Psoas muscle (tissue), 8 donors: Measurements from ENCODE around the gene BGN. TPM values are rescaled to one million over a fixed set of nuclear protein-coding genes. Genes with fewer than 3 reads are reported as not detected.
A peak's percentile ranks its signal among the peaks of the same experiment; 100 is the strongest.

Experiments used
- ATAC-seq, 4 donors: fragments of 200-7000 bp; cut with Tn5 transposase; one replicate each; pipeline ENCODE4 v1.9.1; 2020; ENCODE audit warnings: moderate library complexity in 3 of 4, mild to moderate bottlenecking in 2 of 4
- DNase-seq, 2 donors: peaks; one replicate each; pipeline ENCODE4 v3.0.0-alpha.2; 2020
- H3K27ac ChIP-seq: fragments of 200-600 bp; one replicate; pipeline ENCODE4 v1.8.0; 2022
- H3K27me3 ChIP-seq, 3 donors: fragments of 200-600 bp in 1 of 3; one replicate each; pipeline versions ENCODE4 v1.6.1 to v1.8.0; 2013 to 2022; ENCODE audit warnings: low read length in 2 of 3, mild to moderate bottlenecking in 2 of 3, moderate library complexity in 1 of 3; ENCODE audit not compliant: insufficient read depth in 3 of 3
- H3K36me3 ChIP-seq, 2 donors: fragments of 200-600 bp in 1 of 2; one replicate each; pipeline versions ENCODE4 v1.6.1 to v1.8.0; 2013 to 2022; ENCODE audit warnings: low read depth in 1 of 2, mild to moderate bottlenecking in 1 of 2, moderate library complexity in 1 of 2; ENCODE audit not compliant: insufficient read depth in 1 of 2
- H3K4me1 ChIP-seq: fragments of 200-600 bp; one replicate; pipeline ENCODE4 v1.8.0; 2022
- H3K4me3 ChIP-seq: fragments of 200-600 bp; one replicate; pipeline ENCODE4 v1.8.0; 2022; ENCODE audit warnings: mild to moderate bottlenecking
- H3K9me3 ChIP-seq: fragments of 200-600 bp; one replicate; pipeline ENCODE4 v1.8.0; 2022
- CTCF ChIP-seq: fragments of 200-600 bp; IDR thresholded peaks from one replicate; pipeline ENCODE4 v1.8.0; 2022; ENCODE audit warnings: antibody characterized with exemption
- WGBS, 3 donors: extraction: QIAGEN DNeasy Blood & Tissue Kit; methylation state at CpG; one replicate each; pipeline versions ENCODE4 v1.1.6 to v1.1.7; 2013; 5-methylcytosine and 5-hydroxymethylcytosine counted together
- intact Hi-C, 2 donors: fragments of 100-400 bp; cut with DNase I; formaldehyde crosslinking; loops; one replicate each; pipeline versions ENCODE4 v1.11.0 to v1.14.2; 2022
- long read RNA-seq, 2 donors: library from polyadenylated mRNA; unstranded; transcript quantifications; one replicate each; pipeline ENCODE4 v2.0.0, GENCODE V29; 2021
- polyA plus RNA-seq, 3 donors: library from polyadenylated mRNA; stranded (reverse); fragments of 200-250 nt; gene quantifications; one replicate each; pipeline ENCODE4 v1.2.3, GENCODE V29; 2013
- total RNA-seq, 4 donors: library from RNA; stranded (reverse); fragmentation: NEBNext Ultra II Directional in 2 of 4; extraction: Animal tissue kit (Norgen Biotek cat#: 25700) in 2 of 4; gene quantifications; one replicate each; pipeline versions ENCODE4 v1.2.1 to v1.2.4, GENCODE V29; 2021 to 2023
- donor health status: healthy with polysubstance abuse.
- donor health status: DM: no; HTN: no; CAD: no; lungs with moderate emphysema.
- donor health status: Bipolar disorder and iron deficiency.
- donor health status: healthy.
- donor health status: DM: yes; HTN: yes; CAD: no.
- donor health status: DM: no; HTN: no; CAD: no.
- donor health status: DM: no; HTN: no; CAD: no.
- donor health status: DM: yes; HTN: yes; CAD: no.

Gene BGN
- total RNA-seq = 10 to 100 TPM; 12.6 to 62.4 (median 23.6) TPM
- 1 to 10 TPM; 6.7 to 9.9 (median 8.4) TPM for polyA plus RNA-seq
- long read RNA-seq, donor 1, transcript BGN-201 (8 exons, 2,402 nt) = major isoform, 9 of 13 reads
- long read RNA-seq, donor 1, partial matches to known transcripts = 2 of 13 reads
- long read RNA-seq, donor 1, other reads (novel, unspliced or antisense) = 2 of 13 reads
- long read RNA-seq, donor 2, transcript BGN-201 (8 exons, 2,402 nt) = major isoform, 6 of 12 reads
- long read RNA-seq, donor 2, partial matches to known transcripts = 3 of 12 reads
- long read RNA-seq, donor 2, other reads (novel, unspliced or antisense) = 3 of 12 reads

- Histone ChIP-seq H3K36me3 (no peaks in the 10 kb centered on the region), H3K4me1 (no peaks in the 10 kb centered on the region), H3K9me3 (no peaks in the 10 kb centered on the region), H3K27ac (no peak within 1 kb of the TSS), H3K27me3 (peaks cover 0 to 11% (median 0%) of the 10 kb centered on the region in 3 donors), H3K4me3 (peak within 1 kb of the TSS; percentile 48)
- TF ChIP-seq CTCF = peak; percentile 16
- ATAC-seq (peak; percentile 32 to 66 (median 49)), DNase-seq (peak in 1 of 2 donors; percentile 42)
- intact Hi-C loops = no loop called here
- 16 to 37% (median 16%) methylated on average over 7 to 33 of the region's 41 CpGs for WGBS, 3 donors
Observed at GRCh38 chrX:153494541-153495361, at the start of gene BGN. TSS of gene BGN (plus strand) at chrX:153494980. CDS start at chrX:153504632, 9,652 bp downstream.

GRCh38 chrX:153445106-153445855, 49.5 kb upstream of the BGN start:
- Histone ChIP-seq H3K36me3 (no peaks in the 10 kb centered on the region), H3K4me3 (no peak overlapping the region), H3K27me3 (peaks cover 0 to 6% (median 0%) of the 10 kb centered on the region in 3 donors), H3K4me1 (no peaks in the 10 kb centered on the region), H3K27ac (no peak overlapping the region), H3K9me3 (no peaks in the 10 kb centered on the region)
- no peak for DNase-seq
- intact Hi-C loops = no loop called here
- WGBS, 3 donors = 83% methylated on average over 18 to 35 of the region's 35 CpGs
- TF ChIP-seq CTCF = no peak
- ATAC-seq = no peak

- no peak for TF ChIP-seq CTCF
- ATAC-seq (no peak), DNase-seq (no peak)
- H3K9me3 ChIP-seq = no peaks in the 10 kb centered on the region
- WGBS, 3 donors = 84 to 88% (median 87%) methylated on average over 27 to 30 of the region's 30 CpGs
- intact Hi-C loops = no loop called here
- H3K27me3 ChIP-seq = peaks cover 0 to 3% (median 0%) of the 10 kb centered on the region in 3 donors
- H3K36me3 ChIP-seq = no peaks in the 10 kb centered on the region
- H3K4me3 ChIP-seq = no peak within 1 kb of the TSS
- H3K4me1 ChIP-seq = no peaks in the 10 kb centered on the region
- H3K27ac ChIP-seq = no peak within 1 kb of the TSS
Observed at GRCh38 chrX:153445856-153446635, 48.7 kb upstream of the BGN start, which contains the start of gene TREX2. TSS of gene TREX2 (minus strand) at chrX:153446056. CDS start at chrX:153445430, 626 bp downstream.

DNA sequence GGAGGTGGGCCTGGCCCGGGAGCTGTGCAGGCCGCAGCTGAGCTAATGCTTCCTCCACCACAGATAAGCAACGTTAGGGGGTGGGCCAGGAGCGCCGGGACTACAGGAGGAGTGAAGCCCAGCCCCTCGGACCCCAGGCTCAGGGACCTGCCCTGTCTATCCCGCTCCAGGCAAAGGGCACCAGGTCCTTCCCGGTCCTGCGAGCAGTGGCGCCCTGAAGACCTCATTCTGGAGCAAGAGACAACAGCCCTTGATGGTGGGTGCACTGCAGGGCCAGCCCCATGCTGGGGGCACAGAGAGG, 48.2 kb upstream of the BGN start:
- no peak for DNase-seq
- 76 to 84% (median 83%) methylated on average over 5 to 10 of the region's 10 CpGs for WGBS, 3 donors
- H3K9me3 ChIP-seq = no peaks in the 10 kb centered on the region
- H3K4me3 ChIP-seq = no peak overlapping the region
- H3K36me3 ChIP-seq = no peaks in the 10 kb centered on the region
- no peak overlapping the region for H3K27ac ChIP-seq
- no peak for TF ChIP-seq CTCF
- no peaks in the 10 kb centered on the region for H3K4me1 ChIP-seq
- no peak for ATAC-seq
- peaks cover 0 to 3% (median 0%) of the 10 kb centered on the region in 3 donors for H3K27me3 ChIP-seq
- intact Hi-C loops = no loop called here
